DOHH2 (cell line): ENCODE measurements around the gene AP1S3.

Source experiments
- CTCF ChIP-seq: fragments of 200-600 bp; sonication (generic); IDR thresholded peaks from one replicate; pipeline ENCODE4 v1.5.1; 2014; ENCODE audit warnings: antibody characterized with exemption, mild to moderate bottlenecking, low read depth, low read length; ENCODE audit not compliant: poor library complexity, severe bottlenecking
- EZH2phosphoT487 ChIP-seq: fragments of 200-600 bp; sonication (generic); IDR thresholded peaks from 2 replicates; pipeline ENCODE4 v1.6.1; 2017; ENCODE audit warnings: borderline replicate concordance, mild to moderate bottlenecking, antibody characterized with exemption, low read length, moderate library complexity, mixed read lengths

DNA sequence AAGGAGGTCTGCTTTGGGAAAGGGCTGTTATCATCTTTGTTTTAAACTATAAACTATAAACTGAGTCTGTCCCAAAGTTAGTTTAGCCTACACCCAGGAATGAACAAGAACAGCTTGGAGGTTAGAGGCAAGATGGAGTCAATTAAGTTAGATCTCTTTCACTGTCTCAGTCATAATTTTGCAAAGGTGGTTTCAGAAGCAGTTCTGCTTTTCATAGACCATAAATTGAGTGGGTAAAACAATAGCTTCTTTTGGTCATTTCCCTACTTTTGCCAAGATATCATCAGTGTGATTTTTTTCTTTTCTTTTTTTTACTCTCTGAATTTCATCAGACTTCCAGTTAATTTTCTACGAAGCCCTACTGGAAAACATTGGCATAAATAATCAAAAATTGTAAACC, 117.0 kb downstream of the AP1S3 start:
- TF ChIP-seq CTCF (no peak), EZH2phosphoT487 (no peak)
